Left colon (tissue), 2 donors: ENCODE results near the gene ZNF513. TPM values are rescaled to one million over a fixed set of nuclear protein-coding genes. Genes with fewer than 3 reads are reported as not detected.
A peak's percentile ranks its signal among the peaks of the same experiment; 100 is the strongest.

Source experiments
- ATAC-seq: fragments of 200-7000 bp; cut with Tn5 transposase; one replicate; pipeline ENCODE4 v1.9.1; 2020; ENCODE audit warnings: mild to moderate bottlenecking, moderate library complexity
- DNase-seq, 2 donors: peaks; one replicate each; pipeline ENCODE4 v3.0.0-alpha.2; 2020
- intact Hi-C, 2 donors: fragments of 100-400 bp; cut with DNase I in 1 of 2; cut with micrococcal nuclease in 1 of 2; formaldehyde crosslinking; loops; one replicate each; pipeline versions ENCODE4 v1.11.2 to v1.14.0; 2022; cut with DNase I, micrococcal nuclease
- total RNA-seq, 2 donors: library from RNA; stranded (reverse); fragmentation: NEBNext Ultra II Directional; extraction: Animal tissue kit (Norgen Biotek cat#: 25700); gene quantifications; one replicate each; pipeline ENCODE4 v1.2.1, GENCODE V29; 2021
- donor health status: DM: no; HTN: no; CAD: no.
- donor health status: DM: yes; HTN: yes; CAD: no.

Gene ZNF513
- total RNA-seq, 2 donors from 2014 or later, result 24.9 to 27.4 TPM

DNA sequence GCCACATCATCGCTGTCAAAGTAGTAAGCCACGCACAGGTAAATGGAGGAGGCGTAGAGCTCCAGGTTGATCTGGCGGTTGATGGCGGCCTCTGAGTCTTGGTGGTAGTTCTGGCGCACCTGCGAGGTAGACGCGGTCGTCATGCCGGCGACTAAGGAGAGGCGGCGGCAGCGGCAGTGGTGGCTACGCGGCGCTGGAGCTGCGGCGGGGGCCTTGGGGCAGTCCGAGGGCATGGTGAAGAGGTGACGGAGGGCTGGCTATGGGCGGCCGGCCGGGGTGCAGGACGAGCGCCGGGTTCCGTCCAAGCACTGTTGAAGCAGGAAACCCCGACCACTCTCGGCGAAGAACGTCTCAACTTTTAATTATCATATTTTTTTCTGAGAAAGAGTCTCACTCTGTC, 12.7 kb upstream of the ZNF513 start:
- DNase-seq (no peak), ATAC-seq (no peak)
- intact Hi-C loops, result no loop called here

DNA sequence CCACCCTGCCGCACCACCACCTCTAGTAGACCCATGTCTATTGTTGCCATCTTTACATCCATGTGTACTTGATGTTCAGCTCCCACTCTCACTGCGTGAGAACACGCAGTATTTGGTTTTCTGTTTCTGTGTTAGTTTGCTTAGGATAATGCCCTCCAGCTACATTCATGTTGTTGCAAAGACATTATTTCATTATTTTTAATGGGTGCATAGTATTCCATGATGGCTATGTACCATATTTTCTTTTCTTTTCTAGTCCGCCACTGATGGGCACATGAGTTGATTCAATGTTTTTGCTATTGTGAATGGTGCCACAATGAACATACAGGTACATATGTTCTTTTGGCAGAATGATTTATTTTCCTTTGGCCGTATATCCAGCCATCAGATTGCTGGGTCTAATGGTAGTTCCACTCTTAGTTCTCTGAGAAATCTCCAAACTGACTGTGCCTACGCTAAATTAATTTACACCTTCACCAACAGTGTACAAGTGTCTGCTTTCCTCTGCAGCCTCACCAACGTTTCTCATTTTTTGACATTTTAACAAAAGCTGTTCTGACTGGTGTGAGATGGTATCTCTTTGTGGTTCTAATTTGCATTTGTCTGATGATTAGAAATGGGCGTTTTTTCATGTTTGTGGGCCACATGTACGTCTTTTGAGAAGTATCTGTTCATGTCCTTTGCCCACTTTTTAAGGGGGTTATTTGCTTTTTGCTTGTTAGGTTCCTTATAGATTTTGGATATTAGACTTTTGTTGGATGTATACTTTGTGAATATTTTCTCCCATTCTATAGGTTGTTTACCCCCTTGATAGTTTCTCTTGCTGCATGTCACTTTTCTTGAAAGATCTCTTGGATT, 10.5 kb upstream of the ZNF513 start:
- DNase-seq (no peak), ATAC-seq (no peak)
- intact Hi-C loops, result no loop called here

DNA sequence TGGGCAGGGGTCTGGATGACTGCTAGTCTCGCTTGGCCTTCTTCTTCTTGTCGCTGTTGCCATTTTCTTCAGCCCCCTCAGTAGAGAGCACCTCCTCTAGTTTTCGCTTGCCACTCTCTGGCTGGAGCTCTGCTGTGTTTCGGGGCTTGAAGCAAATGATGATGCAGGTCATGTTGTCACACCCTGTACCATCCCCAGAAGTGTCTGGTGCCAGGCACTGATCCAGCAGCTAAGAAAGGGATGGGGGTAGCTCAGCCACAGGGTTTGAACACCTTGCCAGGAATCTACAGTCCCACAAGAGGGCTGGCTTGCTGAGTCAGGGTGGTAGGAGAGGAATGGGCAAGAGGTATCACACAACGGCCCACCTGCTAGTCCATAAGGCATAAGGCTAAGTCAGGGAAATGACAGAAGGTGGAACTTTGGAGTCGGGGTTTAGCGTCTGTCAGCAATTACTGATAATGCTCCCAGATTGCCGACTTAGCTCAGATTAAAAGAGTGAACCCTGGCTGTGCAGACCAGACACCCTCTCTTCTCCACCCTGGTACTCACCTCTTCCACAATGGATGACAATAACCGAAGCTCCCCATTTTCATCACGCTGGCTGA, 1.1 kb upstream of the ZNF513 start:
- no peak for ATAC-seq
- intact Hi-C loops, result no loop called here
- no peak for DNase-seq

DNA sequence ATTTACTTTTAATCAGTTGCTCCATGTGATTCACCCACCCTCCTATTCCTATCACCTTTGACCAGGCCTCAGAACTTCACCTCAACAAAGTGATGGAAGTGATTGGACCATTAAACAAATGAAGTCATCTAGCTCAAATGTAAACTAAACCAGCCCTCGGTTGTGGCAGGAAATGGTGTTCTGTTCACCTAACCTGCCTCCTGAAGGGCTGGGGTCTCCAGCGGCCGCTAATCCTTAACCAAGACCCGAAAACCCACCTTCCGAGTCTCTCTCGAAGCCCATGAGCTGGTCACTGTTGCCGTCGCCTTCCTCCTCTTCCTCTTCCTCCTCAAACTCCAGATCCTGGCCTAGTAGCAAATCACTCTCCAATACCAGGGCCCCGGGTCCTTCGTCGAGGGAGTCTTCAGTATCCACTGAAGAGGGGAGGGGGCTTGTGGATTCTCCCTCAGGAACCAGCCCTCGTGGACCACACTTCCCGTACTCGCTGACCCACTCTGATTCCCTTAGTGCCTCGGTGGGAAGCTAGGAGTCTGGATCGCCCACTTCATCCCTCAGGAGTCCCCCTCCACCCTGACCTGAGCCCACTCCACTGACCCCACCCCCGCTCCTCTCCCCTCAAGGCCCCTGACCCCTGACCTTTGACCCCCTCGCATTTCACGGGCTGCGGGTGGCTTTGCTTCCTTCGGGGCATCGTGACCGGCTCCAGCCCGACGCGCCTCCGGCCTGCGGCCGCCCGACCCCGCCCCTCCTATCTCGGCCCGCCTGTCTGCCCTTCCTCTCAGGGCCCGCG, 503 bp downstream of the ZNF513 start:
- peak; percentile 78 to 82 for DNase-seq
- ATAC-seq, result peak; percentile 54
- intact Hi-C loops, result no loop called here

DNA sequence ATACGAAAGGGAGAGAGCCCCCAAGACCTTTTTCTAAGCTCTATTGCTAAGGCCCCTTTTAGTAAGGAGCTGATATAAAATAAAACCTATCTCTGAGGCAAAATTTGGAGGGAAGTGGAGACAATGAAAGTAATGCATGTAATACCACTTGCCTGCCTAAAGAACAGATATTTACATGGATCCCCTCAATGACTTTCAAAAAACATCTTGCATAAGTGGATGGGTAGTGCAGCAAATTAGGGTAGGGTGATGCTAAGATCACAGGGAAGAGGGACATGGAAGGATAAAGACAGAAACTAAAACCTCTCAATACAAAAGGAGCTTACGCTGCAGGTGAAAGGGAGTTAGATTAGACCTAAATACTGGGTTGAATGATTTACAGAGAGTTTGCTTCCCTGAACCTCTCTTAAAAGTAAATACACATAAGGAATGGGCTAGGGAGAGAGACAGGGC, 1.1 kb downstream of the ZNF513 start:
- intact Hi-C loops, result no loop called here
- ATAC-seq (no peak), DNase-seq (no peak)

DNA sequence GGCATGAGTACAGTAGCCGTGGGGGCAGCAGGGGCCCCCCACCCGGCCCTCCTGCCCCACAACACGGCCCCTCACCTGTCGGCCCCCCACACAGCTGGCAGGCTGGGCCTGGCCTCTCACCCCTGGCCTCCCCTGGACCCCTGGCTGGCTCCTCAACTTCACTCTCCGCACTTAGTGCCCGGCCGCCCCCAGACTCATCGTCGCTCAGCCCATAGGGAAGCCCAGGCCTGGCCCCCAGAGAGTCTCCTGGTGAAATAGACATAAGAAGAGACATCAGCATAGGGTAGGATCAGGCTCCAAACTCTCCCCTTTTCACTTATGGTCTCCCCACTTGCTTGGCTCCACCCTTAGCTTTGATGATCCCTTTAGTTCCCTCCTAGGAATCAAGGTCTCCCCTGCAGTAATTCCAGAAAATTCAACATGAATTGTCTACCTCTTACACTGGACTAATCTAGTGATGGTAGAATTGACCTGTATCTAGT, 1.7 kb downstream of the ZNF513 start:
- intact Hi-C loops, result no loop called here
- ATAC-seq (no peak), DNase-seq (no peak)

DNA sequence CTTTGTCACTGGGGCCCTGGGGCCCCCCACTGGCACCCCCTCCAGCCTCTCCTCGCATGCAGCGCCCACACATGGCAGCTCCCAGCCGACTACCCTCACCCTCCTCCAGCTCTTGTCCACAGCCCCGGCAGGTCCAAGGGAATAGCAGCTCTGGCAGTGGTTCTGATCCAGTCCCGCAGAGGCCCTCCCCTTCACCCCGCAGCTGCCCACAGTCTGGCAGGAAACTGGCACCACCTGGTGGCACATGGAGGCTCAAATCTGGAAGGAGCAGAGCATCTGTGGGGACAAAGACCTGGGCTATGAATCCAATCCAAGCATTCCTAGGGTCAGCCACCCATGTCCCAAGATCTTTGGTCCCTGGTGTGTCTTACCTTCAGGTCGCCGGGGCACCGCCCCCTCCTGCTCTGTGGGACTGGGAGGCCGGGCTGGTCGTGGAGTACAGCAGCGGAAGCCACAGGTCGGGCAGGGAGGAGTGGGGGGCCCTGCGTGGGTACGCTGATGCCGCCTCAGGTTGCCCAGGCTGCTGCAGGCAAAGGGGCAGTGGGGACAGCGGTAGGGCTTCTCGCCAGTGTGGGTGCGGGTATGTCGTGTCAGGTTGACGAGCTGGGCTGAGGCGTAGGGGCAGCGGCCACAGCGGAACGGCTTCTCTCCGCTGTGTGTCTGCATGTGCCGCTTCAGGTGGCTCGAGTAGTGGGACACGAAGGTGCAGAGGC, 2.3 kb downstream of the ZNF513 start:
- DNase-seq, result peak in 1 of 2 donors; percentile 29
- ATAC-seq, result no peak
- intact Hi-C loops, result no loop called here

DNA sequence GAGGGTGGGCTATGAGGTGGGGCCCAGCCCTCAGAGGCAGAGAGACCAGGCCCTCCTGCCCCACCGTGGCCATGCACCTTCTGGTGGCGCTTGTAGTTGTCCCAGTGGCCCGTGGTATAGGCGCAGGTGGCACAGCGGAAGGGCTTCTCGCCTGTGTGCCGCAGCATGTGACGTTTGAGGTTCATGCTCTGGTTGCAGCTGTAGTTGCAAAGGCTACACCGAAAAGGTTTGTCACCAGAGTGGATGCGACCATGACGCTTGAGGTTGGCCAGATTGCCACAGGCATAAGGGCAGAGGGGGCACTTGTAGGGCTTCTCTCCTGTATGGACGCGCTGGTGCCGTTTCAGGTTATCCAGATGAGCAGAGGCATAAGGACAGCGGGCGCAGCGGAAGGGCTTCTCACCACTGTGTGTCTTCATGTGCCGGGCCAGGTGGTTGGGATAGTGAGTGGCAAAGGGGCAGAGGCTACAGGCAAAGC, 2.9 kb downstream of the ZNF513 start:
- ATAC-seq (no peak), DNase-seq (no peak)
- intact Hi-C loops, result no loop called here

DNA sequence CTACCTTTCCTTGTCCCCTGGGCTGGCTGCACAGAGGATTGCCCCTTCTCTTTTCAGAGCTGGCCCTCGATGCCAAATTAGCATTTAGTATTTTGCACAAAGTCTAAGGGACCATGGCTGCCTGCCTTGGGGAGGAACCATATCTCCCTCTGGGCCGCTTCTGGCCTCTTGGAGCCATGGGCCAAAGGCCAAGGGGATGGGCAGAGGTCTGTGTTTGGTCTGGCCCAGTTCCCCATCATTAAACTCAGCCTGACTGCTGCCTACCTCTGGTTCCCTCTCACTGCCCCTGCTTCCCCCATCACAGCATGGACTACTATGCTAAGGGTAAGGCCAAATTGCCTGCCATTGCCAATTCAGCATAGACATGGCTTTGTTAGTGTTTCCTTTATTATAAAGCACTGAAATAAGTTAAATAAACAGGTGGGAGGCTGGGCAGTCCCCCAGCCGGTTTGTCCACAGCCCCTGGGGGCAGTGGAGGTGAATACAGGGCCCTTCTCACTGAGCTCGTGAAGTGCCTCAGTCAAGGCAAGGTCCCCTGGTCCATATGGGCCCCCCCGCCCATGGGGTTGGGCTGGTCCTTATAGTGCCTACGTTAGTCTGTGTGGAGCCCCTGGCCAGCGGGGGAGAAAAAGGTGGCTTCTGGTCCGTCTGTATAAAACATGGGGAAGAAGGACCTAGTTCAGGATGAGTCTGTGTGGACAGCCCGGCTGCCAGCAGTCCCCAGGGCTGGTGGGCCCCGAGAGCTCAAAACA, 3.5 kb downstream of the ZNF513 start:
- DNase-seq (no peak), ATAC-seq (no peak)
- intact Hi-C loops, result no loop called here

DNA sequence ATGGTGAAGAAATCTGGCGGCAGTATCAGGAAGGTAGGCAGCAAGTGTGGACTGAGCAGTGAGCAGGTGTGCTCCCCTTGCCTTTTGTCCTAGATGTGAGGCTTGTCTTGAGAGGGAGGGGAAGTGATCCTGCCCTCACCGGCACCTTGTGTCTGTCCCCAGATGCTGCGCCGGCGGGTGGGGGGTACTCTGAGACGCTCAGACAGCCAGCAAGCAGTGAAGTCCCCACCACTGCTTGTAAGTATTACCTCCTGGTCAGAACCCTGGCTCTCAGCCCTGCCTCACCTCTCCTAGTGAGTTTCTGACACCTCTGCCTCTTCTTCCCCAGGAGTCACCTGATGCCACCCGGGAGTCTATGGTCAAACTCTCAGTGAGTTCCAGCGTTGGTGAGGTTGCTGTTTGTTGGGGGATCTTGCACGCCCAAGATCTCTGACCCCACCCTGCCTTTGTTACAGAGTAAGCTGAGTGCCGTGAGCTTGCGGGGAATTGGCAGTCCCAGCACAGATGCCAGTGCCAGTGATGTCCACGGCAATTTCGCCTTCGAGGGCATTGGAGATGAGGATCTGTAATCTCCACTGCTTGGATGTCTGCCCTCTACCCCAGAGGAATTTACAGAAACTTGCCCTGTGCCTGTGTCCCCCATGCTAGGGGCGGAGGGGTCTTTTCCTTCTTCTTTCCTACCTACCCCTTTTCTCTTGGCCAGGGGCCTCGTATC, 4.2 kb downstream of the ZNF513 start:
- DNase-seq (no peak), ATAC-seq (no peak)
- intact Hi-C loops, result no loop called here

DNA sequence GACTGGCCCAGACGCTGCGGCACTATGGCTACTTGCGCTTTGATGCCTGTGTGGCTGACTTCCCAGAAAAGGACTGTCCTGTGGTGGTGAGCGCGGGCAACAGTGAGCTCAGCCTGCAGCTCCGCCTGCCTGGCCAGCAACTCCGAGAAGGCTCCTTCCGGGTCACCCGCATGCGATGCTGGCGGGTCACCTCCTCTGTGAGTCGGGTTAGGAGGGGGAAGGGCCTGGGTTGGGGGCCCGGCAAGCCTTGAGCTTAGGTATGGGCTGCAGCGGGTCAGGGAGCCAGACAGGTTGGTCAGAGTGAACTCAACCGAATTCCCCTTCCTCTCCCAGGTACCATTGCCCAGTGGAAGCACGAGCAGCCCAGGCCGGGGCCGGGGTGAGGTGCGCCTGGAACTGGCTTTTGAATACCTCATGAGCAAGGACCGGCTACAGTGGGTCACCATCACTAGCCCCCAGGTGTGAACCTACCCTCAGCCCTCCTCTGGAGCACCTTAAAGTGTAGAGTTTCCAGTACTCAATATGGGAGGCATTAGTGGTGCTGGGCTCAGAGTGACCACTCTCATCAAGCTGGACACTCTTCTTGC, 4.9 kb downstream of the ZNF513 start:
- ATAC-seq (no peak), DNase-seq (no peak)
- intact Hi-C loops, result no loop called here

DNA sequence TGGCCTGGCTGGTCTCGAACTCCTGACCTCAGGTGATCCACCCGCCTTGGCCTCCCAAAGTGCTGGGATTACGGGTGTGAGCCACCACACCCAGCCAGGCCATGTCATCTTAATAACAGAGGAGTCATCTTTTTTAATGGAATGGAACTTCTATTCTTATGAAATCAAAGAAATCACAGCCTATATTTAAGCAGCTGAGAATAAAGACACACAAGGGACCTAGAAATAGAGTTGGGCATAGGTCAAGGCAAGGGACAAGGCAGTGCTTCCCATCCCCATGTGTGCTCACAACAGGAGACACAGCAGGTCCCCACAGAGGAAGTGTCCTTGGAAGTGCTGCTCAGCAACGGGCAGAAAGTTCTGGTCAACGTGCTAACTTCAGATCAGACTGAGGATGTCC, 7.0 kb downstream of the ZNF513 start:
- DNase-seq, result no peak
- intact Hi-C loops, result no loop called here
- no peak for ATAC-seq

DNA sequence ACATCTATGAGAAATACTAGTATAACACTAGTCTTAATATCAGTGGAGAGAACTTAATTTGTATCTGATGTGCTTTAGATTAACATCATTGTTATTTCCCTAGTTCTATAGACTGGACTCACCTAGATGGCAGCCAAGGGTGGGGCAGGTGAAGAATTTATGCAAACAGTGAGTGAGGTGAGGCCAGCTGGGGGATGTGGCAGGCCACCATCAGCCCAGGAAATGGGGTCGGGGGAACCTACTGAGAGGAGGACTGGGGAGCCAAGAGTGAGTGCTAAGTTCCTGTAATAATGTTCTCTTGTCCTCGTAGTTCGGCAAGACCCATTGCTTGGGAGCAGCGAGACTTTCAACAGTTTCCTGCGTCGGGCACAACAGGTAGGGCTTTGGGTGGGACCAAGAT, 7.6 kb downstream of the ZNF513 start:
- ATAC-seq (no peak), DNase-seq (no peak)
- intact Hi-C loops, result no loop called here

DNA sequence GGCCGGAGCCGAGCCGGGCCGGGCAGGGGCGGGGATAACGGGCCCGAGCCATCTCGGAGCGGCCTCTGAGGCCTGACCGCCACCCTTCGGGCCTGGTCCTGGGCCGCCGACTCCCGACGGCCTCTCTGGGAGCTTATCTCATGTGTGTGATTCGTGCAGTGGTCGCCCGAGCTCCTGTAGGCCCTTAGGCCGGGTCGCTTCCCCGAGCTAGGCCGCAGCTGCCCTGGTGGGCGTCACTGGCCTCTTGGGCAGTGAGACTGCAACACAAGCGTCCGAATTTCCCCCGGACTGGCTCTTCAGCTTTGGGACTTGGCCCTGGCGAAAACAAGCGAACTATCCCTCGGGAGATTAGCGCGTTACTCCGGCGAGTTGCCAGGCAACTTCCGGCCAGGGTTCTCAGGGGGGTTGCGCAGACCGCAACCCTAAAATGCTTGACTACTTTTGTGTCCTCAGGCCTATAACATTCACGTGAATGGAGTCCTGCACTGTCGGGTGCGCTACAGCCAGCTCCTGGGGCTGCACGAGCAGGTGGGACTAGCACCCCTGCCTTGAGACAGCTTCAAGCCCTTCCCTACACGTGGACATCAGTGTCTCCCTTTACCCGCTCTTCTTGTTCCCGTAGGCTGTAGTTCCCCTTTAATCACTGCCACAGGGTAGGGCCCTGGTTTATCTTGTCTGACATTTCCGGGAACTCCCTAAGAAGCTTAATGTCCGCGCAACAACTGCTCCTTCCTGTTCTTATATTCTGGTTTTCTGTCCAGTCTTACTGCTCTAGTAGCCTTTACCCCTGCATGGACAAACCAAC, 9.5 kb downstream of the ZNF513 start:
- intact Hi-C loops, result no loop called here
- DNase-seq (peak; percentile 46 to 53), ATAC-seq (peak; percentile 60)

DNA sequence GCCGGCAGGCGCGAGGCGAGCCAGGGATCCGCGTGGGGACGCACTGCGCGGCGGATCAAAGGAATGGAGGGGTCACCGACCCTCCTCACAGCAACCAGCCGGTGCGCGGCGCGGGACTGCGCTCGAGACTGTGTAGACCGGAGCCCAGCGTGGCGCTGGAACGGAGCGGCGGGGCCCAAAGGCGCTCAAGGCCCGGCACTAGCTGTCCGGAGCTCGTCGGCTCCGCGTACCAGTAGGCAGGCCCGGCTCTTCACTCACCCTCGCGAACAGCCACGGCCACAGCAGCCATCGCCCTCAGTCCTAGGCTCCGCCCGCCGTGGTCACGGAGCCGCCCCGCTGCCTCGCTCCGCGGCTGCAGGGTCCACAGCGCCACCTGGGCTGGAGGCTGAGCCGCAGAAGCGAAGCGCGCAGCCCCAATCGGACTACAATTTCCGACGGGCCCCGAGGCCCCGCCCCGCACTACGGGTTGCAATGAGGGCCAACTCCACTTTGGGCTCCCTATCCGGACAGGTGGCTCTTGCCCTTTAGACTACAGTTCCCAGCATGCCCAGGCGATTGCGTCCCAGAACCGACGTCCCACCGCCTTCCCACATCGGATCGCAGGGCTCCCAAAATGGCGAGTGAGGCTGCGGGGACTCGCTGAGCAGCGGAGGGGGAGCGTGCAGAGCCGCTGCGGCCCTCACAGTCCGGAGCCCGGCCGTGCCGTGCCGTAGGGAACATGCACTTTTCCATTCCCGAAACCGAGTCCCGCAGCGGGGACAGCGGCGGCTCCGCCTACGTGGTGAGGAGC, 10.3 kb downstream of the ZNF513 start, which contains the start of the genes EIF2B4 and SNX17:
Gene EIF2B4 (minus strand): TSS at position 313 of the 790 bp plus-strand sequence. CDS start 24 bp downstream, at position 289.
Gene SNX17 (plus strand): TSS at position 591 of the 790 bp plus-strand sequence. CDS start 128 bp downstream, at position 719.
- intact Hi-C loops, result no loop called here
- ATAC-seq (peak; percentile 87), DNase-seq (peak; percentile 99)
